PC-3 (cell line): ENCODE results near the gene ANKRD35. TPM values are rescaled to one million over a fixed set of nuclear protein-coding genes. Genes with fewer than 3 reads are reported as not detected.

Source experiments
- ATAC-seq: fragments of 200-7000 bp; cut with Tn5 transposase; 2 replicates; pipeline ENCODE4 v1.9.1; 2020; ENCODE audit warnings: mild to moderate bottlenecking, moderate library complexity
- BruUV-seq: library from RNA; stranded (reverse); fragments of 400-500 nt; replicated peaks from 2 replicates; lab custom pipeline; 2021; lab: Mats Ljungman, UMichigan
- CTCF ChIA-PET: fragments of 300-600 bp; sonication (Branson Sonifier 250); formaldehyde crosslinking; loops from one replicate; lab custom pipeline; 2022; ENCODE audit warnings: antibody characterized with exemption; lab: Charles Lee
- POLR2A ChIA-PET: fragments of 300-600 bp; sonication (Branson Sonifier 250); formaldehyde crosslinking; loops from one replicate; lab custom pipeline; 2022; ENCODE audit warnings: antibody characterized with exemption; ENCODE audit not compliant: unreplicated experiment; lab: Charles Lee
- DNase-seq: peaks from one replicate; pipeline ENCODE4 v3.0.0-alpha.2; 2015
- H2AFZ ChIP-seq: fragments of 300-600 bp; sonication (generic); 2 replicates; pipeline ENCODE4 v1.6.0; 2016; ENCODE audit warnings: antibody characterized with exemption, low read length
- H3F3A ChIP-seq: fragments of 300-600 bp; sonication (generic); one replicate; pipeline ENCODE4 v1.6.0; 2017; ENCODE audit warnings: antibody characterized with exemption, low read length, control low read depth, mild to moderate bottlenecking; ENCODE audit not compliant: unreplicated experiment
- H3K27ac ChIP-seq: fragments of 300-600 bp; sonication (generic); 2 replicates; pipeline ENCODE4 v1.5.1; 2016; ENCODE audit warnings: mild to moderate bottlenecking, low read length
- H3K27me3 ChIP-seq: fragments of 300-600 bp; sonication (generic); 2 replicates; pipeline ENCODE4 v1.6.1; 2016; ENCODE audit warnings: low read length, mixed read lengths
- H3K36me3 ChIP-seq: fragments of 300-600 bp; sonication (generic); 2 replicates; pipeline ENCODE4 v1.6.1; 2016; ENCODE audit warnings: low read depth, mixed run types, low read length, mixed read lengths
- H3K4me1 ChIP-seq: fragments of 300-600 bp; sonication (generic); 2 replicates; pipeline ENCODE4 v1.5.1; 2016; ENCODE audit warnings: low read length; ENCODE audit not compliant: insufficient read depth
- H3K4me2 ChIP-seq: fragments of 300-600 bp; sonication (generic); 2 replicates; pipeline ENCODE4 v1.6.0; 2016; ENCODE audit warnings: low read length
- H3K4me3 ChIP-seq: fragments of 300-600 bp; sonication (generic); 2 replicates; pipeline ENCODE4 v1.5.1; 2016; ENCODE audit warnings: mild to moderate bottlenecking, low read length, mixed read lengths
- H3K79me2 ChIP-seq: fragments of 300-600 bp; sonication (generic); 2 replicates; pipeline ENCODE4 v1.6.1; 2017; ENCODE audit warnings: low read length, mixed read lengths
- H3K9ac ChIP-seq: fragments of 300-600 bp; sonication (generic); 2 replicates; pipeline ENCODE4 v1.6.0; 2016; ENCODE audit warnings: mild to moderate bottlenecking, low read length
- H3K9me2 ChIP-seq: fragments of 300-600 bp; sonication (generic); replicated peaks from 2 replicates; pipeline ENCODE4 v1.6.1; 2016; ENCODE audit warnings: mixed run types, low read length, mixed read lengths
- H3K9me3 ChIP-seq: fragments of 300-600 bp; sonication (generic); 2 replicates; pipeline ENCODE4 v1.6.1; 2016; ENCODE audit warnings: low read length, mixed read lengths
- H4K20me1 ChIP-seq: fragments of 300-600 bp; sonication (generic); 2 replicates; pipeline ENCODE4 v1.6.1; 2016; ENCODE audit warnings: low read length, mixed read lengths
- CTCF ChIP-seq: fragments of 300-600 bp; sonication (generic); conservative IDR thresholded peaks from 2 replicates; pipeline ENCODE4 v1.5.1; 2017; ENCODE audit warnings: antibody characterized with exemption, low read depth, mild to moderate bottlenecking, low read length
- EZH2 ChIP-seq: fragments of 300-600 bp; sonication (generic); IDR thresholded peaks from one replicate; pipeline ENCODE4 v1.6.1; 2017; ENCODE audit warnings: antibody characterized with exemption, mild to moderate bottlenecking, low read length; ENCODE audit not compliant: unreplicated experiment
- EZH2phosphoT487 ChIP-seq: fragments of 300-600 bp; sonication (generic); IDR thresholded peaks from 2 replicates; pipeline ENCODE4 v1.6.1; 2018; ENCODE audit warnings: mild to moderate bottlenecking, antibody characterized with exemption, low read length, borderline replicate concordance
- intact Hi-C: fragments of 100-400 bp; cut with micrococcal nuclease; formaldehyde crosslinking; loops from 2 replicates; pipeline ENCODE4 v1.9.0; 2023
- total RNA-seq: library from RNA; depleted of rRNA; stranded (reverse); fragments of >200 nt; gene quantifications from 2 replicates; pipeline ENCODE4 v1.2.3, GENCODE V29; 2014

Gene ANKRD35
- total RNA-seq, 1 experiment from 2014 or later = 0.07 TPM

DNA sequence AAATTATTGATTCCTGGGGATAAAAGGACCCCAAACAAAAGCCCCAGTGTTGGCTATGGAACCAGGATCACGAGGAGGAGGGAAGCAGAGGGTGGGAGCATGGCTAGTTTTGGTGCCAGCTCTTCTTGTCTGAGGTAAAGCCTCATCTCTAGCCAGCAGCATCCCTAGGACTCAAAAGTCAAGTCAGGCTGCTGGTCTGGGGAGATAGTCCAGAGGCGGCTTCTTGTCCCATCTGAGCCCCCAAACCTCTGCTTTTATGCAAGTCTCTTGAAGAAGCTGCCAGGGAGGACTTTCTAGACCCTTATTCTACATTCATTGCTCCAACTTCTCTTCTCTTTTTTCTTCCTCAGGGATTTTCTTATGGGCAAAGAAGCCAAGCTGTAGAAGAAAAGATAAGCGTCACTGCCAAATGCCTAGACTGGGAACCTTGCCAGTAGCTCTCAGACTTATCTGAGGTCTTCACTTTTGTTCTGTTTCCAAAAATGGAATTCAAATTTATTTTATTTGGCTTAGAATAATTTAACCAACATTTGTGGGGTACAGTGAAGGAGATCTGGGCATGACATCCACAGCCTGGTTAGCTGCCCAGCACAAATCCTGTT, 6.9 kb upstream of the ANKRD35 start:
- ChIA-PET POLR2A (interaction anchor here (0.6 to 1.5 kb wide), 6 partner anchors 15 to 35 kb away, joined by 3 to 6 read pairs (median 4); partner anchors contain the start of gene RBM8A), CTCF (interaction anchor here (0.6 to 2.4 kb wide), 10 partner anchors 16 to 145 kb away, joined by 4 to 35 read pairs (median 8); partner anchors contain the start of genes ANKRD34A, ITGA10, NUDT17 and PIAS3)
- Histone ChIP-seq H3F3A (peaks cover 10% of the 10 kb centered on the region), H3K9me2 (no peaks in the 10 kb centered on the region), H3K9me3 (no peaks in the 10 kb centered on the region), H4K20me1 (no peaks in the 10 kb centered on the region), H3K9ac (peak overlapping the region; percentile 74), H2AFZ (peak overlapping the region; percentile 14; the same call in 1 of the 2 replicates), H3K79me2 (no peaks in the 10 kb centered on the region), H3K4me1 (peaks cover 41% of the 10 kb centered on the region), H3K27ac (peak overlapping the region; percentile 95), H3K4me2 (peak overlapping the region; percentile 75), H3K36me3 (no peaks in the 10 kb centered on the region), H3K4me3 (peak overlapping the region; percentile 44), H3K27me3 (no peaks in the 10 kb centered on the region)
- no peak for TF ChIP-seq EZH2phosphoT487
- ATAC-seq = peak; percentile 7
- peak; percentile 50 for DNase-seq
- intact Hi-C loops = loop anchor here (1.0 kb wide), 5 partner anchors 18 to 121 kb away; partner anchors contain the start of genes ITGA10, LIX1L and PIAS3
- BruUV-seq = TSS peak; percentile 96

DNA sequence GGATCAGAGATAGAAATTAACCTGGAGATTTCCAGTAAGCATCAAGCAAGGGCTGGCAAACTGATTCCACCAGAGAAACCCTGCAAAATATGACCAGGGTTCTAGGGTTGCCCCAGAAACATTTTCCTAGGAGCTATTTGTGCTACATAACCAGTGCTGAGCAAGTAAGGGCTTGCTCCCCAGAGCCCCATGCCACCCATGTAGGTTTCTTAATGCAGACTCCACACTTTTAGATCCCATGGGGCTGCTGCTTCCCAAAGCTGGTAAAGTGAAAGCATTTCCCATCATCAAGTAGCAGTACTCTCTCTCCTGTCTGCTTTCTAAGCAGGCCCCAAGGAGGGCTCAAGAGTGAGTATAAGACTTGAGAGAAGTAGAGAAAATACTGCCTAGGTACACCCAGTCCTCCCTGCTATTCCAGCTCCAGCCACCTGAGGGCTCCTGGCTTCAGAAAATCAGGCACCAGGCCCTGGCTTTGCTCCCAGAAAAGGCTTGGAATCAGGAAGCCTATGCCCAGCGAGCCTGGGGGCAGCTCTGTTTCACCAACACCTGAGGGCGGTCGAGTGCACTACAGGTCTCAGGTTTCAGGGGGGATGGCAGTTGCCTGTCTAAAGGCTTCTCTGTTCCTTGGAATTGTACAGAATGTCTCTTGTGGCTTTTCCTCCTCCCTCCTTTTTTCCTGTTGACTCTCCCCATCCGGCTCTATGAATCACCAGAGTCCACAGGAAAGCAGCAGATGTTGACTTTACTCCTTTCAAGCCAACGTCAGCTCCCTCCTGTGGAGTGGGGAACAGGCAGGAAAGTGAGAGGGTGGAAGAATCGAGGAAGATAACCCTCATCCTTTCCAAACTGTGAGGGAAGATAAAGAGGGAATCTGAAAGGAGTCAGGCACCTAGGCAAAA, 6.2 kb upstream of the ANKRD35 start:
- H3F3A ChIP-seq = peaks cover 10% of the 10 kb centered on the region
- no peaks in the 10 kb centered on the region for H3K36me3 ChIP-seq
- ATAC-seq (peak; percentile 92), DNase-seq (peak; percentile 100)
- TF ChIP-seq EZH2 (no peak), EZH2phosphoT487 (no peak), CTCF (peak; percentile 100)
- H3K9me2 ChIP-seq = no peaks in the 10 kb centered on the region
- peak overlapping the region; percentile 75 for H3K9ac ChIP-seq
- peaks cover 44% of the 10 kb centered on the region for H3K4me1 ChIP-seq
- POLR2A ChIA-PET = interaction anchor here (0.6 to 1.5 kb wide), 6 partner anchors 16 to 36 kb away, joined by 3 to 6 read pairs (median 4); partner anchors contain the start of gene RBM8A
- peak overlapping the region; percentile 82 for H3K4me2 ChIP-seq
- TSS peak; percentile 41 for BruUV-seq
- H3K27ac ChIP-seq = peak overlapping the region; percentile 95
- CTCF ChIA-PET = interaction anchor here (0.5 to 2.4 kb wide), 17 partner anchors 17 to 145 kb away, joined by 3 to 35 read pairs (median 6); partner anchors contain the start of genes ANKRD34A, ITGA10, LIX1L and NUDT17
- intact Hi-C loops = loop anchor here (1.0 kb wide), 7 partner anchors 18 to 121 kb away; partner anchors contain the start of genes ANKRD34A, ITGA10, LIX1L and NUDT17
- peak overlapping the region; percentile 50 for H3K4me3 ChIP-seq
- no peaks in the 10 kb centered on the region for H3K27me3 ChIP-seq
- H2AFZ ChIP-seq = peak overlapping the region; percentile 48
- H3K9me3 ChIP-seq = no peaks in the 10 kb centered on the region
- no peaks in the 10 kb centered on the region for H4K20me1 ChIP-seq
- H3K79me2 ChIP-seq = no peaks in the 10 kb centered on the region

DNA sequence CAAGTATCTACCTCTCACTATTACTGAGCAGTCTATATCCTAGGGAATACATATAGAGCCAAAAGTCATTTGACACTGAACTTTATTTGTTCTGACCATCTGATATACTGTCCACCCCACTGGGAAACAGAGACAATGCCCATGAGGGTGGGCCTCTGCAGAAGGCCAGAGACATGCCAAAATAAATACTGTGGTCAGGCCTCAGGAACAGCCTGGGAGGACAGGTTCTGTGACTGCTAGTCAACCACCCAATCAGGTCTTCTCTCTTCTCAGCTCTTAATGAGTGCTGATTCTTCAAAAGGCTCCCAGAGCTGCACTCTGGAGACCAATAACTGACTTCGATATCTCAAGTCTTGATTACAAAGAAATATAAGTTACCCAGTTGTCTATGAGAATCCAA, 5.5 kb upstream of the ANKRD35 start:
- H3K4me2 ChIP-seq = peak overlapping the region; percentile 82
- no TSS peak for BruUV-seq
- H3K27me3 ChIP-seq = no peaks in the 10 kb centered on the region
- peak overlapping the region; percentile 95 for H3K27ac ChIP-seq
- peak; percentile 96 for DNase-seq
- ChIA-PET POLR2A (interaction anchor here (0.6 kb wide), 2 partner anchors 32 to 135 kb away, joined by 3 to 5 read pairs; no protein-coding TSS in a partner anchor), CTCF (interaction anchor here (0.5 to 2.4 kb wide), 11 partner anchors 17 to 171 kb away, joined by 3 to 35 read pairs (median 6); partner anchors contain the start of genes ITGA10, LIX1L, NUDT17 and PIAS3)
- peak; percentile 61 for ATAC-seq
- no peak for TF ChIP-seq EZH2phosphoT487
- no peak for TF ChIP-seq EZH2
- TF ChIP-seq CTCF = no peak
- H3K9me3 ChIP-seq = no peaks in the 10 kb centered on the region
- H3K79me2 ChIP-seq = no peaks in the 10 kb centered on the region
- H3K4me1 ChIP-seq = peaks cover 48% of the 10 kb centered on the region
- peak overlapping the region; percentile 75 for H3K9ac ChIP-seq
- H3F3A ChIP-seq = peaks cover 10% of the 10 kb centered on the region
- H3K4me3 ChIP-seq = peak overlapping the region; percentile 50
- H2AFZ ChIP-seq = peak overlapping the region; percentile 48
- intact Hi-C loops = loop anchor here (1.0 kb wide), 2 partner anchors 46 to 73 kb away; partner anchors contain the start of genes ANKRD34A, NUDT17 and POLR3GL
- no peaks in the 10 kb centered on the region for H3K9me2 ChIP-seq
- H4K20me1 ChIP-seq = no peaks in the 10 kb centered on the region
- no peaks in the 10 kb centered on the region for H3K36me3 ChIP-seq
